GM19238 (cell line): Measurements from ENCODE around the gene FHIT.
"Not testable (repeated sequence)": the region's sequence is repeated elsewhere in the genome, so short reads cannot be mapped to it uniquely, and the experiment has no call there.

ENCODE experiments used
- DNase-seq: peaks from one replicate; pipeline ENCODE4 v3.0.0; 2011; ENCODE audit warnings: low spot score; ENCODE audit not compliant: insufficient read length

Gene FHIT

DNA sequence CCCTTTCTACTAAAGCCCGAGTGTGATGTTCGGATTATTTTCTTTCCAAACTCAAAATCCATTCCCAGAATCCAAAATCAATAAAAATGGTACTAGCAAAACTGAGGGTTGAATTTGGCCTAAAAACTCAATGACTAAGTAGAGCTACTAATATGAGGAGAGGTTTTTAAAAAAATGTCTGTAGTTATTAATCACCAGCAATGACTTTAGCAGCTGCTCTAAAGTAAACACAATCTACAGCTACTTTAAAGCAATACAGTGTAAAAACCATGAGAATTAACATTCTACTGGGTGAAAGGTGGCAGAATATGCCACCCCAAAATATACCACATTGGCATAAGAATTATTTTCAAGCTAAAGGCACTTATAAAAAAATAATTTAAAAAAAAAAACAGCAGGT, 23.5 kb downstream of the FHIT start:
- DNase-seq, result no peak

DNA sequence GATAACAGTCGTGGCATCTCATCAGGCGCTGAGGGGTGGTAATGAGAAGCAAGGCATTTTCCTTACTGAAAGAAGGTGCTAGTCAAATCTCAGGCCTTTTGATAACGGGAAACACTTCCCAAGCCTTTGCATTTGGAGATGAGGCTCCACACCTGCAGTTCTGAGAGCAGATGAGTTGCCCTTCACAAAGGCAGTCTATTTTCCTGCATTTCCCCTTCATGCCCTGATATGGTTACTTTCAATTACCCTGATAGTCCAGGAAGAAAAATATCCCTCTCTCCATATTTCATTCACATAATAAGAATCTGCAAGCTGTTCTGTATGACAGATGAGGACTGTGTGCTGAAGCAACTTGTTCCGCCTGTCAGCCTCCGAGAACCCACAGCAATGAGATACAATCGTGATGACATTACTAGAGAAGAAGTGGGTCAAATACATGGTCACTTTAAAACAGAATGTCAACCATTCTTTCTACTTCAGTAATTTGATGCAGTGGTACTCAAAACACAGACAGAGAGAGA, 25.0 kb downstream of the FHIT start:
- DNase-seq, result no peak

- DNase-seq, result no peak
These were observed 26.4 kb downstream of the FHIT start for GRCh38 chr3:61224823-61225222.

GRCh38 chr3:61223451-61223850, 27.8 kb downstream of the FHIT start:
- DNase-seq, result no peak

GRCh38 chr3:61222467-61222866, 28.8 kb downstream of the FHIT start:
- no peak for DNase-seq

GRCh38 chr3:61221759-61222362, 29.4 kb downstream of the FHIT start:
- no peak for DNase-seq

GRCh38 chr3:61218504-61218903, 32.7 kb downstream of the FHIT start:
- no peak for DNase-seq

DNA sequence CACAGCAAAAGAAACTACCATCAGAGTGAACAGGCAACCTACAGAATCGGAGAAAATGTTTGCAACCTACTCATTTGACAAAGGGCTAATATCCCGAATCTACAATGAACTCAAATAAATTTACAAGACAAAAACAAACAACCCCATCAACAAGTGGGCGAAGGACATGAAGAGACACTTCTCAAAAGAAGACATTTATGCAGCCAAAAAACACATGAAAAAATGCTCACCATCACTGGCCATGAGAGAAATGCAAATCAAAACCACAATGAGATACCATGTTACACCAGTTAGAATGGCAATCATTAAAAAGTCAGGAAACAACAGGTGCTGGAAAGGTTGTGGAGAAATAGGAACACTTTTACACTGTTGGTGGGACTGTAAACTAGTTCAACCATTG, 35.1 kb downstream of the FHIT start:
- not testable (repeated sequence) for DNase-seq

- DNase-seq, result no peak
These were observed 49.2 kb downstream of the FHIT start for GRCh38 chr3:61202086-61202485.

GRCh38 chr3:61201071-61201470, 50.2 kb downstream of the FHIT start:
- no peak for DNase-seq

- no peak for DNase-seq
These were observed 51.0 kb downstream of the FHIT start for GRCh38 chr3:61200270-61200669.

DNA sequence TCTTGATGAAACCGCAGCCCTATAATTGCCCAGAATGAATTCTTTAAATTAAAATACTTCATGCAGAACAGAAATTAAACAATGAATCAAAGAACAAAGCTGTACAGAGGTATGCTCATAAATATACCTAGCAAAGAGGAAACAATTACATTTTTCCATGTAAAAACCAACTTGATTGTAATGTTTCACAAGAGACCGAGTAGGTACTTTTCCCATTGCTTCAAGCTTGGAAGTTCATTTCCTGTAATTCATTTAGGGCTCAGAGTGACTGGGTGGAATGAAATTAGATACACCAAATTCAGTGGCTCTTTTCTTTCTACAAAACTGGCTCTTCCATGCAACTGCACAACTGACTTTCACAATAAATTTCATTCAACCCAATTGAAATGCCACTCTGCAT, 51.4 kb downstream of the FHIT start:
- DNase-seq, result no peak

DNA sequence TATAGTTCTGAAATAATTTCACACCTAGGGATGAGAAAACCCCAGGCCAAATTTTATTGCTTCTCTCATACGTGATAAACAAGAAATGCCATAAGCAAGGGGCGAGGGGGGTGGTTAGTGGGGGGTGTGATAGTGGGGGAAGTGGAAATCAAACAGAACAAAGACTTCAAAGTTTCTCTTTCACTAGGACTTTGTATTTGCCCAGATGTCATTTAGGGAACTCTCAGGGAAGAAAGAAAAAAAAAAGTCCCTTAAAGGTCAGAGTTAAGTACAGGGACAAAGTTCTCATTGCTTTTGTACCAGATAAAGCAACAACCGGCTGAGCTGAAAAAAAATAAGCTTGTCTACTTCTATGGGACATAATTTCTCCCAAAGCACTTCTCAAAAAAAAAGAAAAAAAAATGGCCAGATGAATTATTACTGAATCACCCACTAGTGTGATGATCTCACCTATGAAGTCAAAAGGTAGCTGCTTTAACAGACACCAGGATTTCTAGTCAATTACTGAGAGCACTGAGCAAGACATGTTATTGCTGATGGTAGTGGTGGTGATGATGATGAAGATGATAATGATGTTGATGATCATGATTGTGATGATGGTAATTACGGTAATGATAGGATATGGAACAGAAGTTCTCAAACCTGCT, 56.2 kb downstream of the FHIT start:
- DNase-seq, result no peak

- DNase-seq, result no peak
These were observed 59.0 kb downstream of the FHIT start for GRCh38 chr3:61192222-61192621.

- not testable (repeated sequence) for DNase-seq
These were observed 61.0 kb downstream of the FHIT start for GRCh38 chr3:61190205-61190604.

DNA sequence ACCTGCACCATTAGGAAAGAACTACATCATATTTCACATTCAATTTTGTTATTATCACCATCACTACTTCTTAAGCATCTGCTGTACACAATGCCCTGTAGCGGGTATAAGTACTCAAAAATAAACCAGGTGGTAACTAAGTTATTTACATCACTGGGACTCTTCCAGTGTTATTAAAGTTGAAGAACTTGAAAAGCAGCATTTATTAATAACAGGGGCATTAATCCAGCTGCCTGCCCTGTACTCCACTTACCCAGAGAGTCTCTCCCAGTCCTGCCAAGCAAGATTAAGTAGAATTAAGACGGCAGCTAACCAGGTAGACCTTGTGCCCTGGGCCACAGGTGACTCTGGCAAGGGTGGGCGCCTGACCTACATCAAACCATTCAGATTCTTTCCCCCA, 65.2 kb downstream of the FHIT start:
- no peak for DNase-seq

DNA sequence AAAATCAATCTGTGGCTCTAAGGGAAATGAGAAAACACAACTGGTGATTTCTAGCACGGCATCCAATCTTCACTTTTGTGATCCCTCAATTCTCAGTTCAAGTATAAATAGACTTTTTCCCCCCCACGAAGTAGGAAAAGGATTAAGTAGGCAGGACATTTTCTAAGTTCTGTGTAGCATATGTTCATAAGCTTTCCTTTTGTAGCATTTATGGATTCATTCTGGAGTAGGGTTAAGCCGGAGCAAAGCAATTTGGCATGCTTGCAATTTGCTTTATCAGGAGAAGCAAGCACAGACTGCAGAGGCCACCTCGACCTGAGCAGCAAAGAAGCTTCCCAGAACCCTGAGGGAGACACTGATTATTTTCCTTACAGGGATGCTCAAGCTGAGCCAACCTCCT, 66.3 kb downstream of the FHIT start:
- no peak for DNase-seq

DNA sequence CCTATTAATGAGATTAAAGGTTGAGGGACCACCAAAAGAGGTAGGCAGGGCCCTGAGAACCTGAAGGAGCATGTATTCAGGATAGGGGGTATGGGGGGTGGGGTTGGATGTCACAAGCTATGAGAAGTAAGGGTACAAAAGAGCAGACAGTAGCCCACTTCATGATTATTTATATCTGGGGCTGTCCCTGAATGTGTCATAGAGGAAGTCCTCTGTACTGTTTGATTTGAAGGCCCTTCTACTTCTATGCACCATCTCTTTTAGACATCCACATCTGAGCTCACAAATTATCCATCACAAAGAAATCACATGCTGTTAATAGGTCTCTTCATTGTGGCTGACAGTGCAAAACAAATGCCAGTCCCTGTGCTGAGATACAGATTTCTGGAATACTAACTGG, 68.6 kb downstream of the FHIT start:
- no peak for DNase-seq

DNA sequence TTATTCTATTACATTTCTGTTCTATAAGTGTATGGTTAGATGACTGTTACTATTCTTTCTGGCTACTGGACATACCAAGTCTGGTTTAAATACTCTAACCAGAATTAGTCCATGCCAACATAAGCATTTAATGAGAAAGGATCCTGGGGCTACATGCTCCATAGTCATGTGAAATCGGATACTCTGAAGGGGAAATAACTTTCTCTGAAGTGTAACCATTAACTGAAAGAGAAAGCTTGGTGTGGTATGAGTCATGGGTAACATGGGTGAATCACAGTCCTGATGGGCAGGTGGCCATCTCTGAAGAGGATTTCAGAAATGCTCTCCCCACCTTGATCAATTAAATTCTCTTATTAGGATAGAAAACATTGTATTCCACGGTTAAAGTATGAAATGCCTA, 69.4 kb downstream of the FHIT start:
- peak; percentile 22 for DNase-seq

GRCh38 chr3:61180206-61180605, 71.0 kb downstream of the FHIT start:
- no peak for DNase-seq

DNA sequence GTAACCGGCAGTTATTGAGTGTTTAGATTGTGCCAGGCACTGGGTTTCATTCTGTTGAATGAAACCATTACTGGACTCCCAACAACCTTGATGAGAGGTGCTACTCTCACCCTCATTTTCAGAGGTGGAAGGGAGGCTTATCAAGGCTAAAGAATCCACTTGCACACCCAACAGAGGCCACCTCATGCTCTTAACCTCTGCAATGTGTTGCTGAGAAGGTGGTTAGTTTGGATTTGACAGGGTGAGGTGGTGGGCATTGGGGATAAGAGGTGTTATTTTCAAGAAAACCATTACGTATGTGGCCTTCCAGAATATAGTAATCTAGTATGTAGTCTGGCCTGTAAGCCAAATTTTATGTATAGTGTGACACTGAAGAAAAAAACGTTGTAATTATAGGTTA, 73.1 kb downstream of the FHIT start:
- DNase-seq, result no peak

GRCh38 chr3:61177450-61177849, 73.8 kb downstream of the FHIT start:
- no peak for DNase-seq

DNA sequence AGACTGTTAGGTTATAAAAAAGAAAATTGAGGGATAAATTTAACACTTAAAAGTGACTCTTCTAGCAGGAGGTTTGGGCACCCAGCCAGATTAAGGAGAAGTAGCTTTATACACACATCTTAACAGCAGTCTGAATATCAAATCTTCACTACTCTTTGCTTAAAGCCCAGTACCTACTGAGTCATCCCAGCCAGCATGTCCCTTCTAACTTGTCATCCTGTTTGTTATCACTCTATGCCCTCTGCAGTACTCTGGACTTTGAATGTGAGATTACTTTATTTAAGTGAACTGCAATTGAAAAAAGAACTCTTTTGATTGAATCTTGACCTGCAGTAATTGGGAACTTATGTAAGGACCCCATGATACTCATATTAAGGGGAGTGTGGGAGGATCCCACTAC, 77.6 kb downstream of the FHIT start:
- no peak for DNase-seq
